ENCODE measurements around the gene ILF2.

Gene ILF2

DNA sequence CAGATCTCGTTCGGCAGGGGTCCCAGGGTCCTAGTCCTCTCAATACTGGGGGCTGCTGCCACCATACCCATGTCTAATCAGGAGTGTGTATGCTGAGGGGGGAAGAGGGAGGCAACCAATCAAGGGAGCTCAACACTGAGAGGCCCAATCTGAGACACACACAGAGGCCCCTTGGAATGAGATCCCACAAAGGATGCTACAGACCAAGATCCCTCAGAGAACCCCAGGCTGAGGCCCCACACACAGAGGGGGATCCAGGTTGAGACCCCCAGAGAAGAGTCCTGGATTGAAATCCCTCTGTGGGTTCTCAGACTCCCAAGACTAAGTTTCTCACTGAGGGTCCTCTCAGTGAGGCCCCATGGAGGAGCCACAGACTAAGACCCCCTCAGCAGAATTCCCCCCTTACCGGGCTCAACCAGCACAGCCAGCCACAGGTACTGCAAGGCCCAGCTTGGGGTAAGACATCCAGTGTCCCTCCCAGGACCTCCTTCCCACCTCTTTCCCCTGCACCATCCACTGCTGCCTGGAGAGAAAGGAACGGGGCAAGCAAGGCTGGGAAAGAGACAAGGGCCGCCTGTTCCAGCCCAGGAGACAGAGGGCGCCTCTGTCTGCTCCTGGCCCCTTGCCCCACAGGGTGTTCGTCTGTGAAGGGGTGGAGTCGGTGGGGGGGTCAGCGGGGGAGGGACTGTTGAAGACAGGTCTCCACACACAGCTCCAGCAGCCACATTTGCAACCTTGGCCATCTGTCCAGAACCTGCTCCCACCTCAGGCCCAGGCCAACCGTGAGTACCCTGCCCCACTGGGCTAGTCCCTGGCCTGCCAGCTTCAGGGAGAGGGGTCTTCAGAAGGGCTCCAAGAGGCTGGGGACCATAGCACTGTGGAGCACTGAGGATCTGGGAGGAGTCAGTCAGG is 42.8 kb downstream of the ILF2 start, which contains the start of gene S100A1:
Gene S100A1, plus strand, starts transcription at position 720 of the 912 bp plus-strand sequence. CDS start 2,088 bp downstream, outside the sequence.
- DNase-seq (ENCODE audit: low read depth in 3 of 3), result no peak

DNA sequence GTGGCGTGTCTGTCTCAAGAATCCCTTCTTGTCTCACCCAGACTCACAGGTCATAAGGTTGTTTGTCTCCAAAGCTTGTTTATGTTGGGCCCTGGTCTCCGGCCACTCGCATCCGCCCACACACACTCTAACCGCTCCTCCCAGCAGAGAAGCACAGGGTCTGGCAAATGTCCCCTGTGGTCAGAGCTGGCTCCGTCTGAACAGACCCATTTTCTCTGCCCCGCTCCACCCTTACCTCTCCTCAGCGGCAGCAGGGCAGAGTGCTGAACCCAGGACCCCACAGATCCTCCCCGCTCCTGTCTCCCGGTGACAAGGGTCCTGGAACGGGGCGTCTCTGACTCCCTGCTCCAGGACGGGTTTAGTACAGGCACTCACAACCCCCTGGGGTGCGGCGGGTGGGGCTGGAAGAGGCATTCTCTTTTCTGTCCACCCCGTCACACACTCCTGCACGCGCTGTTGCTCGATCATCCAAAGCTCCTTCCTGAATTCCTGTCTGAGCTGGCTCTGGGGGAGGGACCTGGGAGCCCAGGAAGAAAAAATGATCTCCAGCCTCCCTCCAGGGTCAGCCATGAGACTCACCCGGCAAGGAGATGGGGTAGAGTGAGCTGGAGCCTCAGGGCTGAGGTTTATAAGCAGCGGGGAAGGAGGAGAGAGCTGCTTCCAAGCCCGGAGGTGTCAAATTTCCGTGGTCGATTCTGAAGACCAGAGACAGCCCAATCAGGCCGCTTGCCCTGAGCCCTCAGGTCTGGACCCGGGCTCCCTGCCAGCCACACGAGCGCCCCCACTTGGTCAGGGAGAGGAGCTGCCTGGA is 43.7 kb downstream of the ILF2 start, which contains the start of gene S100A13:
Gene S100A13, minus strand, starts transcription at position 602 of the 811 bp plus-strand sequence. CDS start 1,033 bp downstream, outside the sequence.
- DNase-seq (ENCODE audit: low read depth in 3 of 3), result no peak

DNA sequence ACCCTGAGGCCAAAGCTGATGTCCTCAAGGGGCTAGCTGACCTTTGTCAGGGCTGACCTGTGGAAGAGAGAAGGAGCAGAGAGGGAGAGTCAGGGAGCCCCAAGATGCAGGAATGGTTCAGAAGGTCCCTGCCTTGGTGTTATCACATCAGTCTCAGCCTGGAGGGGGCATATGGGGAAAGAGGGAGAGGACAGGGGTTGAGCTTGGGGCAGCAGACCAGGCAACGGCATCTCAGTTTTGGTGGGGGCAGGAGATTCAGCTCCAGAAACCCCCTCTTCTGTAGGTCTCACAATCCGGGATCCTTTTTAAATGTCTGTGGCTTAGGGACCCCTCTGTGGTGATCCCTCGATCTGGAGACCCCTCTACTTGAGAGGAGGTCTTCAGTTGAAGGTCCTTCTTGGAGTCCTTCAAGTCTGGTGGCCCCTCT is 44.3 kb downstream of the ILF2 start:
- DNase-seq (ENCODE audit: low read depth in 3 of 3), result no peak

DNA sequence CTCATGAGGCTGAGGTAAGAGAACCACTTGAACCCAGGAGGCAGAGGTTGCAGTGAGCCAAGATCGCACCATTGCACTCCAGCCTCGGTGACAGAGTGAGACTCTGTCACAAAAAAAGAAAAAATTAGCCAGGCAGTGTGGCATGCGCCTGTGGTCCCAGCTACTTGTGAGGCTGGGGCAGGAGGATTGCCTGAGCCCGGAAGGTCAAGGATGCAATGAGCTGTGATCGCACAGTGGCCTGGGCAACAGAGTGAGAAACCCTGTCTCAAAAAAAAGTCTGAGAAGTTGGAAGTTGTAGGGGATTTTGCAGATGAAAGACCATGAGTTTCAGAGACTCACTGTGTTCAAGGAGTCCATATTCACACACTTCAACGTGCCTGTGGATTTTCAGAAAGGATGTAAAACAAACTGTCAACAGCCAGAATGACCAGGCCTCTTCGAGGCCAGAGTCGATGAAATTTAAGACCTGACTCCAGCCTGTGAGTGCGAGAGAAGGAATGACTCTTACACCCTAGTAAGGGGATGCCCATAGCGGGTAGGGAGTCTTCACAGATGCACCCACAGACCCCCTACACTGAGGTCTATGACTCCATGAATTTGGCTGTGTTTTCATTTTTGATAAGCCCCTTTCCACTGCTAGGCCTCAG is 45.7 kb downstream of the ILF2 start:
- DNase-seq (ENCODE audit: low read depth in 3 of 3), result no peak

DNA sequence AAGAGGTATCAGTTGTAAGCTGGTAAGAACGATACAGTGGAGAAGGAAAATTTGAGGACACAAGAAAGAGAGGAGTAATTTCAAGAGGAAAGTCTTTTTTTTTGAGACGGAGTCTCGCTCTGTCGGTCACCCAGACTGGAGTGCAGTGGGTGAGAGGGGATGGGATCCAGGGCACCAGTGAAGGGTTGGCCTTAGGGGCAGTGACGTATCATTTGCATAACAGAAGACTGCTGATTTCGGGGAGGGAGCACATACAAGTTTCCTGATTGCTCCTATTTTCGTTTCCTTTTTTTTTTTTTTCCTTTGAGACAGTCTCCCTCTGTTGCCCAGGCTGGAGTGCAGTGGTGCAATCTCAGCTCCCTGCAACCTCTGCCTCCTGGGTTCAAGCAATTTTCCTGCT is 47.7 kb downstream of the ILF2 start:
- DNase-seq (ENCODE audit: low read depth in 3 of 3), result no peak

DNA sequence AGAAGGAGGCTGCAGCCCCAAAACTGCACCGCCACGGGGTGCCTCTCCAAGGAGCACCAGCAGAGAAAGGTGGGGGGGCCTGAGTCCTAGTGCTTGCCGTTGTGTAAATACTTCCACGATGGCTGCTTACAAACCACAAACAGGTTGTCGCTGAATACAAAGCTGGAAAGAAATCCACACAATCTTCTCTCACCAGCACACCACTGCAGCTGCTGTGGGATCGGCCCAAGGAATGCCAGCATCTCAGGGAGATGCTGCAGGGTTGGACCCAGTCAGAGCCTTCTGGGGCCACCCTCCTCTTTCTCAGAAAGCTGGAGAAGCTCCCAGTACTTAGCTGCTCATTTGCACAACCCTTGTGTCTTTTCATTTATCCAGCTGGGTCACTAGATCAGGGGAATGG is 51.6 kb downstream of the ILF2 start:
- no peak for DNase-seq (ENCODE audit: low read depth in 3 of 3)

DNA sequence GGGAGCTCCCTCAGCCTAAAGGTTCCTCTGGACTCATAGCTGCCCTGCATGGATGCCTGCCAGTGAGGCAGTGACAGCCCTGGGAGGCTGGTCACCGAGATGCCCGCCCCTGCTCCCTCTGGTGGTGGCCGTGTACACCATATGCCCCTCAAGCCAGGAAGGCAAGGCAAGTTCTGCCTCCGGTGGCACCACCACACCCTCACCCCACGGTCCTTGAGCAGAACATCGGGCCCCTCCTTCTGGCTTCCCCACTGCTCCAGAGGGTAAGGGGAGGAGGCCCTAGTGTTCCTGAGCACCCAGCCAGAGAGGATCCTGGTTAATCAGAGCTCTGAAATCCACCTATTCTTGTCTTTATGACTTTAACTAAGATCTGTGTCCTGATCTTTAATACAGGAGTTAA is 53.1 kb downstream of the ILF2 start:
- peak in 2 of 3 donors; percentile 51 to 87 for DNase-seq (ENCODE audit: low read depth in 3 of 3)

DNA sequence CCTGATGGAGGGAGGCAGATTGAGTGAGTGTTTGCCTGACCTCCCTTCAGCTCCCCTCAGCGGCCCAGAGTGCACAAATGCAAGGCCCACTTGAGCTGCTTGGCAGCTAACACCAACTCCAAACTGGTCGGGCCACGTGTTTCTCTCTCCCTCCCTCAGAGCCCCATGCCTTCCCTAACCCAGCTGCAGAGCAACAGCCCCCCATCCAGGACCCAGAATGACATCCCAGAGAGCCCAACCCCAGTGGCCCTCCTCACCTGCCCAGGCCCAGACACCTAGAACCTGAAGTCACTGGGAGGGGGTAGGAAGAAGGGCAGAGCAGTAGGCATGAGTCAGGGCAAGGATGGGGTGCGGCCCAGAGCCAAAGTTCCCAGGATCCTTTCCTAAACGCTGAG is 53.9 kb downstream of the ILF2 start:
- no peak for DNase-seq (ENCODE audit: low read depth in 3 of 3)

DNA sequence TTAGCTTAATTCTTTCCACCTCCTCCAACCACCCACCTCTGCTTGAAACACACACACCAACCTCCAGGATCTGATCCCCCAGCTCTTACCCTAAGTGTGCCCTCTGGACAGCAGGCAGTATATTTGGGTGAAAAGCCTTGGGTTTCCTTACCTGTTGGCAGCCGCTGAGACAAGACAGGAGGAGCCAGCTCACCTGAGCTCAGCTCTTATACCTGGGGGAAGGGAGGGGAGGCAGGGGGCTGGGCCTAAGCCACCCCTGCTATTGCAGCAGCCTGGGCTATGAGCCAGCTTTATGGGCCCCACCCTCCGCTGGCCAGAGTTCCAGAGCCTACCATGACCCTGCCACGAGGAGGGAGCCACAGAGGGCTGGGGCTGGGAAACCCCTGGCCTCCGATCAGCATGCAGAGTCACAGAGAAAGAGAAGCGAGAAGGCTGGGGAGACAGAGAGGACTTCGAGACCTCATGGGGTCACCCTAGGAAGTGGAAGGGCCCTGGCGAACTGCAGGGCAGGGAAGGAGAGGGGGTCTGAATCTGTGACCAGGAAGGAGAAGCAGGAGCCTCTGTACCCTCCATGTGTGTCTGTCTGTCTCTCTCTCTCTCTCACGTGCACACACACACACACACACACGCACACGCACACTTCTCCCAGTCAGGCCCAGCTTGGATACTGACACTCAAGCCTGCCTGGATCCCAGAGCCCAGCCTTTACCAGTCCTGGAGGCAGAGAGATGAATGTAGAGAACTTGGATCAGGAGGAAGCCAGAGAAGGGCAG is 54.5 kb downstream of the ILF2 start, which contains the start of gene S100A14:
Gene S100A14, minus strand, starts transcription at position 182 of the 773 bp plus-strand sequence. CDS start 467 bp downstream, outside the sequence.
- no peak for DNase-seq (ENCODE audit: low read depth in 3 of 3)

DNA sequence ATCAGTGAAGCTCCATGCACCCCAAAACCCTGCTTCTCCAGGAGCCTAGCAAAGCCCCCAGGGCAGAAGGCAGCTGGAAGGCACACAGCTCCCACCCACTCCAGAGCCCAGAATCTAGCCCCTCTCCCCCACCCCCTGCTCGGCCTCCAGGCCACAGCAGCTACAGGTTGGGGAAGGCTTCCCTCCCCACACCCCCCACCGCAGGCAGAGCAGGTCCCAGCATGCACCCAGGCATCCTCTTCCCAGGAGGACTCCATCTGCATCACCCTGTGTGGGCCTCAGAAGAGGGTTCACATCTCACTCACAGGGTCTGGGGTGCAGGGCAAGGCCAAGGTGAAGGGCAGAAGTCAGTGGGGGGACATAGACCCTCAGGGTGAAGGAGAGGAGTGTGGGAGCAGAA is 55.4 kb downstream of the ILF2 start:
- DNase-seq (ENCODE audit: low read depth in 3 of 3), result no peak

DNA sequence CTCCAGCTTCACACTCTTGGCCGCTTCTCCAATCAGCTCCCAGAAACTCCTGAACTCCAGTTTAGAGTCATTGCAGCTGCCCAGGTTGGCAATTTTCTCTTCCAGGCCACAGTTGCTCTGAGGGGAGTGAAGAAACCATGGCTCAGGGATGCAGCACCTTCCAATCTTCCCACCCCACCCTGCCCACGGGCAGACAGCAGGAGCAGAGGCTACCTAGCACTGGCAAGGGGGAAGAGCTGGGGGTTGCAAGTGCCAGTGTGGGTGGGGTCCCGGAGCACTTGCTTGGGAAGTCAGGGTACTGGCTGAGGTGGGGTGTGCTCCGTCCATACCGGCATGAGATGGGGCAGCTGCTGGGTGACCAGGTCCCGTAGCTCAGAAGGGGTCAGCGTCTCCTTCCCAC is 55.9 kb downstream of the ILF2 start:
- no peak for DNase-seq (ENCODE audit: low read depth in 3 of 3)

DNA sequence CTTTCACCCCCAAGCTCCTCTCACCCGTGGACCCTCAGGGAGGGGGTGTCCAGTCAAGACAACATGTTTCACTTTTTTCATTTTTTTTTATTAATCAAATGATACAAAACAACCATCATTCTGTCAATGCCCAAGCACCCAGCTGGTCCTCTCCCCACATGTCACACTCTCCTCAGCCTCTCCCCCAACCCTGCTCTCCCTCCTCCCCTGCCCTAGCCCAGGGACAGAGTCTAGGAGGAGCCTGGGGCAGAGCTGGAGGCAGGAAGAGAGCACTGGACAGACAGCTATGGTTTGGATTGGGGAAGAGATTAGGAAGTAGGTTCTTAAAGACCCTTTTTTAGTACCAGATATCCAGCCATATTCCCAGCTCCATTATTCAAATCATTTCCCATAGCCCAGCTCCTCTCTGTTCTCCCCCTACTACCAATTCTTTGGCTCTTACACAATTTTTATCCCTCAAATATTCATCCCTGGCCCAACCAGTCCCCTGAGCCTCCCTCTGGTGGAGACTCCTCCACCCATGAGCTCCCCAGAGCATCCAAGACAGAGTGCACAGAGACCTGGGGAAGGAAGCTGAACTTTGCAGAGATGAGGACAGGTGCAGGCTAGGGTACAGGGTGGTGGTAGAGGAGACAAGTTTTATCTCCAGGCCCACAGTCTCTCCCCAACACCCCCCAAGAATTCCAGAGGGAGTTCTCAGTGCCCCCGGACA is 56.4 kb downstream of the ILF2 start:
- DNase-seq (ENCODE audit: low read depth in 3 of 3), result no peak

DNA sequence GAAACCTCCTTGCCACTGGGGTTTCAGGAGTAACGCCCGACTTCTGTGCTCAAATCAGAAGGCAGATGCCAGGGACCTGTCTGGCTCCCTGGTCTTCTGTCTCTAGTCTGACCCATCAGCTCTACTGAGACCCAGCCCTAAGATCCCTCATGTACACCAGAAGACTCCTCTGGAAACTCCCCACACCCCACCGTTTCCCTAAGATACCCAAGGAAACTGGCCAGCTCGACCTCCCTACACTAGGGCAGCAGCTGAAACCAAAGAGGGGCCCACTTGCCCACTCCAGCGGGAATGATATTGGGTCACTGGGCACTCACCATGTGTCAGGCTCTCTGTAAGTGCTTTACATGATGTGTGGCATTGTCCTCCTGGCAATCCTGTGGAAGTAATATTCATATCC is 57.4 kb downstream of the ILF2 start:
- DNase-seq (ENCODE audit: low read depth in 3 of 3), result no peak

DNA sequence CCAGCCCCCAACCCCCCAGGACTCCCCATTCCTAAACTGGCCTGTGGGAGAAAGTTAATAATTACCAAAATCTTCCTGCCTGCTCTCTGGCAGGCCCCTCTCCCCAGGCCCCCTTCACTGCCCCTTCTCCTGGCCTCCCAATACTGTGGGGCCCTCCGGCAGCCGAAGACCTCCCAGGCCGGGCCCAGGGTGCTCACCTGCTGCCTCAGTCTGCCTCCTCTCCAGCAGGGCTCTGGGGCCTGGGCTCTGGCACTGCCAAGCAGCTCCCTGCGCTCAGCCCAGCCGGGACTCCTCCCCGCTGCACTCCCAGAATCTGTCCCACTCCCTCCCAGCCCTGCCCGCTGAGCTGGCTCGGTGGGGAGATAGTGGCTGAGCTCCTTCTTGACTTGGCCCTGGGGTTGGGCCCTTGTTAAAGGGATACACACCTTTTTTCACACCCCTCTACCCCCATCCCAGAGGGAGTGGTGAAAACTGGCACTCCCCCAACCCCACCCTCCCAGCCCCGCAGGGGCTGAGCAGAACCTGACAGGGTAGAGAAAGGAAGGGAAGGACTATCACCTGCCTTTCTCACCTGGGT is 58.0 kb downstream of the ILF2 start, which contains the start of gene S100A16:
Gene S100A16, minus strand, starts transcription at position 383 of the 577 bp plus-strand sequence. CDS start 4,986 bp downstream, outside the sequence.
- no peak for DNase-seq (ENCODE audit: low read depth in 3 of 3)

DNA sequence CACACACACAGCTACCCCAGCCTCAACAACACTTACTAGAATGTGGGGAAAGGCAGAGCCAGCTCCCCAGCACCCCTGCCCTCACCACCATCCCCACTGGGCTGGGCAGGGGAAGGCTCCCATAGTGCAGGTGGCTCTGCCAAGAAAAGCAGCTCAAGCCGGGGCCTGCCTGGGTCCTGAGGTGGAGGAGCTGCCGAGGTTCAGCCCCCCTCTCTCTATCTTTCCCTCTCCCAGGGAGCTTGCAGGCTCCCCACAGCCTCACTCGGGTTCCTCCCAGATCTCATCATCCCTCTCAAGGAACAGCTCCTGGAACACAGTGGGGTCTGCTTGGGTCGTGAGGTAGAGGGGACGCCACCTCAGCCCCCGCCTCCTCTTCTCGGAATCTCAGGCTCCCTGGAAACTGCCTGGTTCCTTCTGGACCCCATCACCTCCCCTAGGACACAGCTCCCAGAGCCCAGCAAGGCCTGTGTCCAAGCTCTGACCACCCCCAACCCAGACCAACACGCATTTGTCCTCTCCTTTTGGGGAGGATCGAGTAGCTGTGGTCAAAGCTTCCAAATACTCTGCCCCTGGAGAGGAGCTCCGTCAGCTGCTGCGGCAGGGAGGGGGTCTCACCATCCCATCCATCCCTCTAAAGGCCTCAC is 58.6 kb downstream of the ILF2 start:
- DNase-seq (ENCODE audit: low read depth in 3 of 3), result no peak
